SHP77 (cell line): ENCODE data around the gene CARD11.
"Not testable (repeated sequence)": the region's sequence is repeated elsewhere in the genome, so short reads cannot be mapped to it uniquely, and the experiment has no call there.

ENCODE experiments used
- DNase-seq, 2 experiments: peaks; one replicate each; lab custom pipeline; 2025; lab: John Stamatoyannopoulos, UW

Gene CARD11

DNA sequence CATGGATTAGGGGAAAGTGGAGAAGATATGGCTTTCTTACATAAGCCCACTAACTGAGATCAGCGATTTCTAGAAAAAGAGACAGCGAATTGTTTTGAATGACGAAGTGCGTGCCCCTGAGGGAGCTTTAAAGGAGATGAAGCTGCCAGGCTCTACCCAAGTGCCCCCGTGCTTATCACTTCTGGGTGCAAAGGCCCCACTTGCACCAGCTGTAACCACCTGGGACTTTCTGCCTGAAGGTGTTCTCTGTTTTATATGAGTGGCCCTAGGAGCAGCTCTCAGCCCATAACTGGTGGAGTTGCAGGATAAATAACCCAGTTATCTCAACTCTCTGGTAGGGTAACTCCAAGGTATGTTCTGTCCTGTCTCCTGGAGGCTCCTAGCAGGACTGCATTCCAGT, 20.4 kb upstream of the CARD11 start:
- DNase-seq = no peak

GRCh38 chr7:3063016-3063753, 19.5 kb upstream of the CARD11 start:
- no peak for DNase-seq

DNA sequence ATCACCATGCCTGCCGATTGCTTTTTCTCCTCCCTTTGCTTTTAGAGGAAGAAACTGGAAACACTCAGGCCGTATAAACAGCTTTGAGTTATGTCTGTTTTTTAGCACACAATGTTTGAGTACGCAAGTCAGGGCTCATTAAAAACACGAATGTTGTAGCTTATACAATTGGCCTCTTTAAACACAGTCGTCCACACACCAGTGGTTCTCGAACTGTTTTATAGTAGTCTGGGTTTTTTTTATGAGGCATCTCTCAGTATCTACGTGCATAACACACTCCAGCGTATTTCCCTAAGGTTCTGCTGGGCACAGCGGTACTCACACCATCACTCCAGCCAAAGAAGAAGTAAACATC, 13.4 kb upstream of the CARD11 start:
- no peak for DNase-seq

GRCh38 chr7:3056234-3057065, 12.8 kb upstream of the CARD11 start:
- DNase-seq = no peak

DNA sequence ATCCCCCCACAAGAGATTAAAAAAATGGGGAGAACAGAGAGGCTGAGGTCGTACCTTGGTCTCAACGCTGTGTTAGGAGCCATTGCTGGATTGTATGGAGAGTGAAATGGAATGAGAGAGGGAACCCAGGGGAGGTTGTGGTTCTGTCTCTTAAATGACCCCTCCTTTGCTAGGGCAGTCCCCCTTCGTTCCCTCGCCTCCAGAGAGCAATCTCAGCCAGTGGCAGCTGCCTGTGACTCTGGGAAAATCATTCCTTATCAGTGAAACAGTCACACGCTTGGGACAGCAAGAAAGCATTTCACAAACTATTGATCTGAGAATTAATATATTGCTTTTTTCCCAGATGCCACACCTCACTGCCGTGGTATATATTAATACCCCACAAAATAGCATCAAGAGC, 12.0 kb upstream of the CARD11 start:
- DNase-seq = no peak

DNA sequence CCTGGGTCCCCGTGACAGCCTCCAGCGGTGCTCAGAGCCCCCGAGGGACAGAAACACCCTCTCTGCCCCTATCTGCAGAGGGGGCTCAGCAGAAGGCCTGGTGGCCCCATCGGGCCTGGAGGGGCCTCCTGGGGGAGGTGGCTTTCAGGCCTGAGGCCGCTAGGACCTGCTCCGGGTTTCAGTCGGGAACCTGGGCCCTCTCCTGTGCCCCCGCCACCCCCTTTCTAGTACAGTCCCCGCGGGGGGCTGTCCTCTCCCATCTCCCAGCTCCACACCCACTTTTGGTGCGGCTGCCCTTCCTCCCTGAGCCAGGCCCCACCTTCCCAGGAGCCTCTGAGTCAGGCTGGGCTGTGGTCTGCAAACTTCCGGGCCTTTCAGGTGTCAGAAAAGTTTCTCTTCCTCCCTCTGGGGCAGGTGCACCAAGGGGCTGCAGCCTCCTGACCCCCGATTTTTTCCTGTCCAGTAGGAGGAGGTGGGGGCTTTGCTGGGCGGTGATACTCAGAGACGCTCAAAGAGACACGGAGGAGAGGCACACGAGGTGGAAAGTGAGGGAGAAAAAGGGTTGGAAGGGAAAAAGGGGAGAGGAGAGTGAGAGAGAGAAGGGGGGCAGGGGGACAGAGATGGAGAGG, 692 bp downstream of the CARD11 start:
- no peak for DNase-seq

DNA sequence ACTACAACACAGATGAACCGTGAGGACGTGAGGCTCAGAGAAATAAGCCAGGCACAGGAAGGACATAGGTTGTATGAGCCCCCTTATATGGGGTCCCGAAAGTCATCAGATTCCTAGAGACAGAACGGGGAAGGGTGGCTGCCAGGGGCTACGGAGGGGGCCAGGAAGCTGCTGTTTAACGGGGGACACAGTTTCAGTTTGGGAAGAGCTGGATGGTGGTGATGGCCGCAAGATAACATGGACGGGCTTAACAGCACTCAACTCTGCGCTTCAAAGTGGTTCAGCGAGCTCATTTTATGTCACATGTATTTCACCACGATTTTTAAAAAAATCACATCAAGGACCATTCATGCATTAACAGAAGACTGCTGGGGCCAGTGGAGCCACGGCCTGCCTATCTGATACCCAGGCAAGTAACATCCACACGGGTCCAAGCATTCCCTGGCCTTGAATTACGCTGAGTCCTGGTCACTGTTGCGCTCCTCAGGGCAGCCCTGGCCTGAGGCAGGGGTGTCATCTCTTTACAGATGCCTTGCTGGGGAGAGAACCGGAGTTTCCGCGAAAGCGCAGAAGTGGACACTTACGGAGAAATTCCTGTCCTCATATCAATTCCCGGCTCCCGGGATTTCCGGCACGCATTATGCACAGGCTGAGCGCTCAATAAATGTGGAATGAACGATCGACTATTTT, 1.5 kb downstream of the CARD11 start:
- DNase-seq = no peak

GRCh38 chr7:3039787-3040186, 3.9 kb downstream of the CARD11 start:
- no peak for DNase-seq

DNA sequence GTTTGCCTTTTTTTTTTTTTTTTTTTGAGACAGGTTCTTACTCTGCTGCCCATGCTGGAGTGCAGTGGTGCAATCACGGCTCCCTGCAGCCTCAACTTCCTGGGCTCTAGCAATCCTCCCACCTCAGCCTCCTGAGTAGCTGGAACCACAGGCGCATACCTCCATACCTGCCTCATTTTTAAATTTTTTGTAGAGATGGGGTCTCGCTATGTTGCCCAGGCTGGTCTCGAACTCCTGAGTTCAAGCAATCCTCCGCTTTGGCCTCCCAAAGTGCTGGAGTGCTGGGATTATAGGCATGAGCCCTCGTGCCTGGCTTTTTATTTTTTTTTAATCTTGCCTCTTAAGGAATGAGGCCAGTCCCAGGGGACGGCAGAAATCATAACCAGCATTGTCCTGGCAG, 5.7 kb downstream of the CARD11 start:
- DNase-seq = not testable (repeated sequence)

DNA sequence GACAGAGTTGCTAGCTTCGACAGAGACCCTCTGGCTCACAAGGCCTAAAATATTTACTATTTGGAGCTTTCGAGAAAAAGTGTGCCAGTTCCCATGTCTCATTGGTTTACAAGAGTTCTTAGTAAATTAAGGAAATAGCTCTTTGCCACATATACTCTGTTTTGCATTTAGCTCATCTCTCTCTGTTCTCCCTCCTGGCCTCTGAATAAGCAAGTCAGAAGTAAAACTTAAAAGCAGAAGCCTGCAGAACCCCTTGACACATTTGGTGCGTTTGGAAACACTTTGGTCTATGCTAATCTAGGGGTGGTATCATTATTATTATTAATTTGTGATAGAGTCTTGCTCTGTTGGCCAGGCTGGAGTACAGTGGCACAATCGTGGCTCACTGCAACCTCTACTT, 6.4 kb downstream of the CARD11 start:
- no peak for DNase-seq

- DNase-seq = no peak
These were observed 9.0 kb downstream of the CARD11 start for GRCh38 chr7:3034591-3035150.

GRCh38 chr7:3033581-3033980, 10.1 kb downstream of the CARD11 start:
- DNase-seq = no peak

DNA sequence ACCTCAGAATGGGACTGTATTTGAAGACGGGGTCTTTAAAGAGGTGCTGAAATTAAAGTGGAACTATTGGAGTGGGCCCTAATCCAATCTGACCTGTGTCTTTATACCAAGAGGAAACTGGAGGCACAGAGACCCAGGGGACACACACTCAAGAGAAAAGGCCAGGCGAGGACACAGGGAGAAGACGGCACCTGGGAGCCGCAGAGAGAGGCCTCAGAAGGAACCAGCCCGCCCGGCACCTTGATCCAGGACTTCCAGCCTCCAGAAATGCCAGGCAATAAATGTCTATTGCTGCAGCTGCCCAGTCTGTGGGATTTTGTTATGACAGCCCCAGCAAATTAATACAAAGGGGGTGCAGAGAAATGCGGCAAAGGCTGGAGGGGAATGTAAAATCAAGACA, 10.5 kb downstream of the CARD11 start:
- no peak for DNase-seq

DNA sequence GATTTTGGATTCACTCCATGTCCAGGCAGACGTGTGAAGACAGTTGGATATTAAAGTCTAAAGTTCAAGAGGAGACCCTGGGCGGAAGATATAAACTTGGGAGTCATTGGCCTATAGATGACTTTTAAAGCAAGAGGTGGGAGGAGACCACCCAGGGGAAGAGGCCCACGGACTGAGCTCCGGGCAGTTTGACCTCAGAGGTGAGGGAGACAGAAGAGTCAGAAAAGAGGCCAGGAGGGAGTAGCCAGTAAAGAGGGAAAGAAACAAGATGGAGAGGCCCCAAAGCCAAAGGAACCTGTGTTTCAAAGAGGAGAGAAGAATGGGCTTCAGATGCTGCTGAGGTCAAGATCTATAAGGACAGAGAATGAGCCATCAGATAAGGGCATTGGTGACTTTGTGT, 11.4 kb downstream of the CARD11 start:
- no peak for DNase-seq

DNA sequence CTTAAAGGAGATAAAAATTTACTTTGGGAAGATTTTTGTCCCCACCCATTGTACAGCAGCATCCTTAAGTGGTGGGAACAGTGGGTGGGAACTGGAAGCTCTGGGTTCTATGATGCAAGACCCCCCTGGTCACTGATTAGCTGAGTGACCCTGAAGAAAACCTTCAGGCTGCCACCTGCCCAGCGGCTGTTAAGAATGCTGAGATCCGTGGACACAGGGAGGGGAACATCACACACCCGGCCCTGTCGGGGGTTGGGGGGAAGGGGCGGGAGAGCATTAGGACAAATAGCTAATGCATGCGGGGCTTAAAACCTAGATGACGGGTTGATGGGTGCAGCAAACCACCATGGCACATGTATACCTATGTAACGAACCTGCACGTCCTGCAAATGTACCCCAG, 14.5 kb downstream of the CARD11 start:
- DNase-seq = no peak

DNA sequence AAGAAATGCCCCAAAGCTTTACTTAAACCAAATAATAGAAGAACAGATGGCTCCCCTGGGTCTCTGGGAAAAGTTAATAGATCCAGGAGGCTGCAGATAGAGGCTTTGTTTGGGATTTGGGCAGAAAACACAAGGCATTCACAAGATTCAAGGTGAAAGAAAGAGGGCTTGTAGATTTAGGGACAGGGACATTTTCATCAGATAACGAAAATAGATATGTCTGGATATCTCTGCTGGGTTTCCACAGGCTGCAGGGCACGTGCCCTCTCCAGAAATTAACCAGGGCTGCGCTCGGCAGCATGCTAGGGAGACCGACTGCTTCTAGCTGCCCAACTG, 14.9 kb downstream of the CARD11 start:
- no peak for DNase-seq

GRCh38 chr7:3028071-3028757, 15.5 kb downstream of the CARD11 start:
- DNase-seq = no peak

DNA sequence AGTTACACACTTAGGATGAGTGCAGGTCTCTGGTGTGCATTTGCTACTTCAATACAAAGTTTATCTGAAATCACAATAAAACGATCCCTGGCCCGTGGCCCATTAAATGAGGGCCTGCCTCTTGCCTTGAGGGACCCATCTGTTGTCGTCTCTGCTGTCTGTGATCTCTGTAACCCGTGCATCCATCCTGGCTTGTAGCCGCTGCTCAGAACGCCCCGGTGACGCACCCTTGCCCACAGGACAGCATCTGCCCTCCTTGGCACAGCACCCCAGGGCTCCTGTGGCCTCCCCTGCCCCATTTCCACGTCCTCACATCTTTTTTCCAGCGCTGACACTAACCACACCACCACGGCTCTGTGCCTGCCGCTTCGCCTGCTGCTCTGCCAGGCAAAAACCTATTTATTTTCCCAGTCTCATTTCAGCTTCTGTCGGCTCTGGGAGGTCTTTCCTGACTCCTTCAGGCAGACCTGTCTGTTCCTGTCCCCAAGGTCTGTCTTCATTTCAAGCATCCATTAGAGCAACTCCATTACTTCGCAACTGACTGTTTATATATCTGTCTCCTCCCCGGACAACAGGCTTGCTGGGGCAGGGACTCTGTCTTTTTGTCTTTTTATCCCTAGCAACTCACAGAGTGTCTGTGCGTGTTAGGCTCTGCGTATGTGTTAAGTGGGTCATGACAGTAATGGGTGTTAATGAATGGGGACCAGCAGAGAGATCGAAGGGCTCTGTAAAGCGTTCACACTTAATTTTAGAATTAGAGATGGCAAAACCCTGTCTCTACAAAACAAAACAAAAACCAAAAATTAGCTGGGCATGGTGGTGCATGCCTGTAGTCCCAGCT, 16.4 kb downstream of the CARD11 start:
- DNase-seq = no peak

DNA sequence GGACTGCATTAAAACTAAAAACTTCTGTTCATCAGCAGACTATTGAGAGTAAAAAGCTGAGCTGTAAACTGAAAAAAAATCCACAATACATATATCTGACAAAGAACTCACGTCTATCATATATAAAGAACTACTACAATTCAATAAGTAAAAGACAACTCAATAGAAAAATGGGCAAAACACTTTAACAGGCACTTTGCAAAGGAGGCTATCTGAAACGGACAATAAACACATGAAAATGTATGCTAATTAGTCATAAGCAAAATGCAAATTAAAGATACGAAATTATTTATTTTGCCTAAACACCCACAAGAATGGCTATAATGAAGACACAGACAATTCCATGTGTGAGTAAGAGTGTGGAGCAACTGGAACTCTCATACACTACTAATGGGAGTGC, 18.1 kb downstream of the CARD11 start:
- no peak for DNase-seq

- no peak for DNase-seq
These were observed 21.8 kb downstream of the CARD11 start for GRCh38 chr7:3021825-3022224.

DNA sequence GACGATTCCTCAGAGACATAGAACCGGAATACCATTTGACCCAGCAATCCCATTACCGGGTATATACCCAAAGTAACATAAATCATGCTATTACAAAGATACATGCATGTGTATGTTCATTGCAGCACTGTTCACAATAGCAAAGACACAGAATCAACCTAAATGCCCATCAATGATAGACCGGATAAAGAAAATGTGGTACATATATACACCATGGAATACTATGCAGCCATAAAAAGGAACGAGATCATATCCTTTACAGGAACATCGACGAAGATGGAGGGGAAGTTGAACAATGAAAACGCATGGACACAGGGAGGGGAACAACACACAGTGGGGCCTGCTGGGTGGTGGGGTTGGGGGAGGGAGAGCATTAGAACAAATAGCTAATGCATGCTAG, 22.4 kb downstream of the CARD11 start:
- DNase-seq = not testable (repeated sequence)
